HUES48 (cell line): Measurements from ENCODE around the gene RUNX2.

ENCODE experiments used
- H3K27ac ChIP-seq: one replicate; pipeline ENCODE4 v1.7.0; 2013; ENCODE audit warnings: low read depth, low read length, inconsistent platforms
- H3K27me3 ChIP-seq: 2 replicates; pipeline ENCODE4 v1.6.1; 2013; ENCODE audit warnings: mild to moderate bottlenecking, low read length; ENCODE audit not compliant: control insufficient read depth, insufficient read depth
- H3K36me3 ChIP-seq: 2 replicates; pipeline ENCODE4 v1.6.1; 2013; ENCODE audit warnings: low read length; ENCODE audit not compliant: control insufficient read depth, insufficient read depth
- H3K4me1 ChIP-seq: 2 replicates; pipeline ENCODE4 v1.6.1; 2013; ENCODE audit warnings: mild to moderate bottlenecking, low read length; ENCODE audit not compliant: control insufficient read depth, insufficient read depth
- H3K4me3 ChIP-seq: 2 replicates; pipeline ENCODE4 v1.5.1; 2013; ENCODE audit warnings: mild to moderate bottlenecking, low read depth, low read length
- H3K9ac ChIP-seq: 2 replicates; pipeline ENCODE4 v1.6.1; 2013; ENCODE audit warnings: mild to moderate bottlenecking, low read depth, low read length, moderate library complexity
- H3K9me3 ChIP-seq: 2 replicates; pipeline ENCODE4 v1.6.1; 2013; ENCODE audit warnings: low read length; ENCODE audit not compliant: control insufficient read depth, insufficient read depth

Gene RUNX2

DNA sequence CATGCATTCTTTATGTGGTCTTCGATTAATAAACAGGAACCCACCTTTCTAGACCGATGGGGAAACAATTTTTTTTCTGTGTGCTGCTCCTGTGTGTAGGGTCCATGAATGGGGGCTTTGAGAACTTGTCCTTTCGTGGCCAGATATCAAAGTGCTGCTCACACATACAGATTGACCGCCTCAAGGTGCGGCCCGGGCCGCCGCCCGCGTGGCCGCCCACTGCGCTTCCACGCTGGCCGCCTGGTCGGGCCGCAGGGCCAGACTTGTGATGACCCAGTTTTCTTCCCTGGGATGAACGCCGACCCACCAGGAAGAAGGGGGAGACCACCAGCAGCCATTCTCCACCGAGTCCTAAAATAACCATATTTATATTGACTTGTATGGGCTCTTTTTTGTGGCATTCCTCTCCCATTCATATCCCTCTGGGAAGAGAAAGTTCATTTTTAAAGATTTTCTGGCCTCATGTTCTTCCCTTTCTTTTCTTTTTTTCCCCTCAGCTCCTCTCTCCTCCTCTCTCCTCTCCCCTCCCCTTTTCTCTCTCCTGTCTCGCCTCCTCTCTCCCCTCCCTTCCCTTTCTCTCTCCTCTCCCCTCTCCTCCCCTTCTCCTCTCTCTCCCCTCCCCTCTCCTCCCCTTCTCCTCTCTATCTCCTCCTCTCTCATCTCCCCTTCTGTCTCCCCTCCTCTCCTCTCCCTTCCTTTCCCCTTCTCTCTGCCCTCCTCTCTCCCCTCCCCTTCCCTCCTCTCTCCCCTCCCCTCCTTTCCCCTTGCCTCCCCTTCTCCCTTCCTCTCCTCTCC is 314.4 kb downstream of the RUNX2 start:
- no peaks in the 10 kb centered on the region for H3K36me3 ChIP-seq
- H3K4me3 ChIP-seq, result no peak overlapping the region
- no peaks in the 10 kb centered on the region for H3K9me3 ChIP-seq
- H3K27ac ChIP-seq, result no peak overlapping the region
- peaks cover 5% of the 10 kb centered on the region for H3K4me1 ChIP-seq
- H3K9ac ChIP-seq, result no peak overlapping the region
- peaks cover 3% of the 10 kb centered on the region; the same call in 1 of the 2 replicates for H3K27me3 ChIP-seq

- no peak overlapping the region for H3K9ac ChIP-seq
- no peaks in the 10 kb centered on the region for H3K36me3 ChIP-seq
- no peaks in the 10 kb centered on the region for H3K9me3 ChIP-seq
- H3K4me3 ChIP-seq, result no peak overlapping the region
- H3K4me1 ChIP-seq, result peaks cover 5% of the 10 kb centered on the region
- no peak overlapping the region for H3K27ac ChIP-seq
- H3K27me3 ChIP-seq, result peaks cover 3% of the 10 kb centered on the region; the same call in 1 of the 2 replicates
Observed at GRCh38 chr6:45643126-45643525, 315.0 kb downstream of the RUNX2 start.

DNA sequence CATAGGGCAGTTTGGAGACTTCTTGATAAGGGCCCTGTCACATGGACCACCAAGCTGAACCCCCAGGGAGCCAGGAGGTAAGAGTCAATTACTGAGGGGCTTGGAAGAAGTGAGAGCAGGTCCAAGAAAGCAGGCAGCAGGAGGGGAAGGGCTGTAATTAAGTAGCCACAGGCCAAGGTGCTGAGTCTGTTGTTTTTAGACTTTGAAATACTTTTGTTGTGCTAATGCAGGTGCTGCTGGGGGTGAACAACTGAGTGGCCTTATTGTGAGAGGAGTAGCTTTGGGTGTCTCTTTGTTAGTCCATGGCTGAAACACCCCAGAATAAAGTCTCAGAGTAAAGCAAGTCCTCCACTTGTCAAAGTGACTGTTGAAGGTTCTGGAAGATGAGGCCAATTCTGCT is 316.6 kb downstream of the RUNX2 start:
- Histone ChIP-seq H3K36me3 (no peaks in the 10 kb centered on the region), H3K9me3 (no peaks in the 10 kb centered on the region), H3K4me1 (peaks cover 5% of the 10 kb centered on the region), H3K27me3 (peaks cover 3% of the 10 kb centered on the region; the same call in 1 of the 2 replicates), H3K27ac (no peak overlapping the region), H3K9ac (no peak overlapping the region), H3K4me3 (no peak overlapping the region)

DNA sequence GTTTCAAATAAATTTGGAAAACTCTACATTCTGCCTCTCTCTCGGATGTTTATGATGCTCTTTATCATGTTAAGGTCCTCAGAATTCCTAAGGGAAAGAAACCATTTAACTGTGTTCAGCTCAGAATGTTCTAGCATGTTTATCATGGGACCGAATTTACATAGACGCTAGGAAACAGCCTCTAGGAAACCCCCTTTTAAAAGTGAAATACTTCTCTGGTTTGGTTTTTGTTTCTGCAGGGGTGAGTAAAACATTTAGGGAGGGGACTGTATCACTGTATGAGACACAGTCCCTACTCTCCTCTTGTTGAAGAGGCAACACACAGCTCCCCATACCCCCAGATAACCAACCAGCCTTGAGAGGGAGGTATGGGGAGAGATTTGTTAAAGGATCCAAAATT is 317.2 kb downstream of the RUNX2 start:
- Histone ChIP-seq H3K9me3 (no peaks in the 10 kb centered on the region), H3K27me3 (peaks cover 3% of the 10 kb centered on the region; the same call in 1 of the 2 replicates), H3K4me3 (no peak overlapping the region), H3K9ac (no peak overlapping the region), H3K36me3 (no peaks in the 10 kb centered on the region), H3K4me1 (peaks cover 5% of the 10 kb centered on the region), H3K27ac (no peak overlapping the region)

DNA sequence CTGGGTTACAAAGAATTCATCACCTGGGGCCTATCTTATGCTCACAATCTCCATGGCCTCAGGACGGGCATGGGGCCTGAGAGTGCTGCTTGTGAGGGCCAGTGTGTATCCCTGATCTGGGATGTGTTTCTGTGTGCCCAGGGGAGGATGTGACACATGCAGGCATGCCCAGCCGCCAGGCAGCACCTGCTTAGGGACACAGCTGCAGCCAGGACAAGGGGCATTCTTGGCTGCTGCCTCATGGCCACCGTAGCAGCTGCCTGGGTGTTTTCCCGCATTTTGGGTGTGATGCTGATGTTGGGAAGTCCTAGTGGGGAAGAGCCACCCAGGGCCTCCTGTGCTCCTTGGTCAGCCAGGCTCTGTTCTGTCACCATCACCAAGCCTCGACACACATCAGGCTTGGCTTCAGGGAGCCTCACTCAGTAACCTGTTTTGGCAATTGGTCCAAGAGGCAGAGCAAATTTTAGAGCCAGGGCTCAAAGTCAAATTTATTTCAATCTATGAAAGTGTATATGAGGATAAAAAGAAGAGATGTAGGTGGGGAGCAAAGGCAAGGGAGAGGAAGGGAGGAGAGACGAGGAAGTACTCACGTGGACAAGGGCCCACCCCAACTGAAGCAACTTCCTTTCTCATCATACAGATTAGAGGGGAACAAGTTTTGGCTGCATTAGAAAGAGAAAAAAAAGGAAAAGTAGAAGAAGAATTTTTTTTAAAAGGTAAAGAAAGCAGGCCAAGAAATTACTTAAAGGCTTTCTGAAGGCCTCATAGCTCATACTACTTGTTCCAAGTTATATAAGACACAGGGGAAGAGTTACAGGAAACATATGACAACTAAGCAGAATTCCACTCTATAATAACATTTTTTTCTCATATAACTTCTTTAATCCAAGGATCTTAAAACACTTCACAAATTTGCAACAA is 319.5 kb downstream of the RUNX2 start:
- Histone ChIP-seq H3K27ac (no peak overlapping the region), H3K4me1 (peaks cover 5% of the 10 kb centered on the region), H3K36me3 (no peaks in the 10 kb centered on the region), H3K4me3 (no peak overlapping the region), H3K9ac (no peak overlapping the region), H3K9me3 (no peaks in the 10 kb centered on the region), H3K27me3 (peaks cover 3% of the 10 kb centered on the region; the same call in 1 of the 2 replicates)

DNA sequence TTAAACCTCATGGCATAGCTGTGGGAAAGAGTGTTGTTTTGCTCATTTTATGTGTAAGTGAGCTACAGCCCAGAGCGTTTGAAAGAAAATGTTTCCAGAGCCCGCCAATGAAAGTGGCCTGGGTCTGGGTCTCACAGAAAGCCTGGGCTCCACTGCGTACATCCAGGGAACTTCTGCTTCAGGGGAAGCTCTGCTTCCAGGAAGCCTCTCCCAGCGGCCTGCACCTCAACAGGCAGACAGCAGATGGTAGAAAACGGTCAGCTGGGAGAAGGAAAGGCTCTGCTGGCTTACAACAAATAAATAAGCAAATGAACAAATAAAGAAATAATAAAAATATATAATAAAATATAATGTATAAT is 320.1 kb downstream of the RUNX2 start:
- Histone ChIP-seq H3K4me1 (peaks cover 5% of the 10 kb centered on the region), H3K36me3 (no peaks in the 10 kb centered on the region), H3K27me3 (peaks cover 3% of the 10 kb centered on the region; the same call in 1 of the 2 replicates), H3K27ac (no peak overlapping the region), H3K9me3 (no peaks in the 10 kb centered on the region), H3K9ac (no peak overlapping the region), H3K4me3 (no peak overlapping the region)

GRCh38 chr6:45650524-45651135 is 322.5 kb downstream of the RUNX2 start:
- Histone ChIP-seq H3K9ac (no peak overlapping the region), H3K36me3 (no peaks in the 10 kb centered on the region), H3K27me3 (no peaks in the 10 kb centered on the region), H3K4me3 (no peak overlapping the region), H3K27ac (no peak overlapping the region), H3K9me3 (no peaks in the 10 kb centered on the region), H3K4me1 (no peaks in the 10 kb centered on the region)

DNA sequence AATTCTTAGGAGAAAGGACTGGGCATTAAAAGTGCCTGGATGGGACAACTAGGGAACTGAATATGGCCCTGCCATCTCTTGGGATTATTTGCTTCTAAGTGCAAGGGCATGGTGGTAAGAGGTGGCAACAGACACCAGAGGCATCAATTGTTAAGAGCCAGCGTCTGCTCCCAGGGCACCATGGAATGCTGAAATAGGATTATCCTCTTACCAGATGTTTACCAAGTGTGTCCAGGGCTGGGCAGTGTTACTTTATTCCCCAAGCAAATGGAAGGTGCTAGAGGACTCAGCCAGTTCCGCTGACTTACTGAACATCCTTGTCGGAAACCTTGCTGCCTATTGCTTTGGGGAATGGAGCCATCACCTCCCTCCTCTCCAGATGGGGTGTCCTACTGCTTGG is 323.2 kb downstream of the RUNX2 start:
- no peak overlapping the region for H3K9ac ChIP-seq
- no peak overlapping the region for H3K4me3 ChIP-seq
- H3K27me3 ChIP-seq, result no peaks in the 10 kb centered on the region
- no peaks in the 10 kb centered on the region for H3K9me3 ChIP-seq
- no peaks in the 10 kb centered on the region for H3K36me3 ChIP-seq
- H3K27ac ChIP-seq, result no peak overlapping the region
- H3K4me1 ChIP-seq, result no peaks in the 10 kb centered on the region

- Histone ChIP-seq H3K27ac (no peak overlapping the region), H3K27me3 (no peaks in the 10 kb centered on the region), H3K4me3 (no peak overlapping the region), H3K36me3 (no peaks in the 10 kb centered on the region), H3K9me3 (no peaks in the 10 kb centered on the region), H3K4me1 (no peaks in the 10 kb centered on the region), H3K9ac (no peak overlapping the region)
Observed at GRCh38 chr6:45652416-45652815, 324.3 kb downstream of the RUNX2 start.

GRCh38 chr6:45653117-45653883 is 325.2 kb downstream of the RUNX2 start:
- H3K4me3 ChIP-seq, result no peak overlapping the region
- no peaks in the 10 kb centered on the region for H3K9me3 ChIP-seq
- H3K27ac ChIP-seq, result no peak overlapping the region
- no peaks in the 10 kb centered on the region for H3K27me3 ChIP-seq
- no peaks in the 10 kb centered on the region for H3K4me1 ChIP-seq
- H3K9ac ChIP-seq, result no peak overlapping the region
- H3K36me3 ChIP-seq, result no peaks in the 10 kb centered on the region
